Activated CD4-positive, alpha-beta T cell treated with anti-CD3 and anti-CD28 coated beads, Interleukin-2, amount 10 ng/mL, durations not matched to agents 24 days and 14 days (primary cell): ENCODE results near the gene ZSWIM7. TPM values are rescaled to one million over a fixed set of nuclear protein-coding genes. Genes with fewer than 3 reads are reported as not detected.
A peak's percentile ranks its signal among the peaks of the same experiment; 100 is the strongest.

Source experiments
- DNase-seq: peaks from one replicate; pipeline ENCODE4 v3.0.0; 2022
- H3K27ac Mint-ChIP-seq: one replicate; pipeline ENCODE4 v1.8.0; 2022; ENCODE audit warnings: mild to moderate bottlenecking, mixed read lengths
- H3K27me3 Mint-ChIP-seq: one replicate; pipeline ENCODE4 v1.8.0; 2022; ENCODE audit warnings: mixed read lengths
- H3K36me3 Mint-ChIP-seq: one replicate; pipeline ENCODE4 v1.8.0; 2022; ENCODE audit warnings: low read depth, mild to moderate bottlenecking, mixed read lengths
- H3K4me1 Mint-ChIP-seq: one replicate; pipeline ENCODE4 v1.8.0; 2021; ENCODE audit warnings: mixed read lengths
- H3K4me3 Mint-ChIP-seq: one replicate; pipeline ENCODE4 v1.8.0; 2022; ENCODE audit warnings: mild to moderate bottlenecking, moderate library complexity, mixed read lengths
- H3K9me3 Mint-ChIP-seq: one replicate; pipeline ENCODE4 v1.8.0; 2021; ENCODE audit warnings: mixed read lengths
- intact Hi-C: fragments of 100-400 bp; cut with micrococcal nuclease; formaldehyde crosslinking; loops from one replicate; pipeline ENCODE4 v1.15.1; 2023
- total RNA-seq: library from RNA; stranded (reverse); gene quantifications from 2 replicates; pipeline ENCODE4 v1.2.3, GENCODE V29; 2022

The ZSWIM7 gene
- total RNA-seq, 1 donor from 2014 or later, result 11.0 TPM

DNA sequence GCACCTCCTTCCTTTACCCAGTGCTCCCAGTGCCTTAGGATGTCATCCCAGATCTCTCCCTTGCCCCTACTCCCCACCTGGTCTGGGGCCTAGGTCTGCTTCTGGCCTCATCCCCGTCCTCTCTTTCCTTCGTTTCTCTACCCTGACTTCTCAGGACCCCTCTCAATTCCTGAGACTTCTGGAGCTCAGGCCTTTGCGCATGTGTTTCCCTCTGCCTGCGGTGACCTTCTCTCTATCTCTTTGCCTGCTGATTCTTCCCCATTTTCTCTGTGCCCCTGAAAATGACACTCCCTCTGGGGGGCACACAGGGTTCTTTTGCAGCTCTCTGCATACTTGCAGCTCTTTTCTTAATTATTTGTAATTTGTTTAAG lies 41.0 kb downstream of the ZSWIM7 start:
- H3K36me3 Mint-ChIP-seq, result peaks cover 4% of the 10 kb centered on the region
- H3K27ac Mint-ChIP-seq, result peak overlapping the region; percentile 57
- peak overlapping the region; percentile 43 for H3K4me3 Mint-ChIP-seq
- H3K4me1 Mint-ChIP-seq, result peaks cover 34% of the 10 kb centered on the region
- H3K27me3 Mint-ChIP-seq, result peaks cover 54% of the 10 kb centered on the region
- DNase-seq, result peak; percentile 55
- intact Hi-C loops, result loop anchor here (5.0 kb wide), 2 partner anchors 71 to 126 kb away; no protein-coding TSS in a partner anchor
- H3K9me3 Mint-ChIP-seq, result no peaks in the 10 kb centered on the region

- peaks cover 4% of the 10 kb centered on the region for H3K36me3 Mint-ChIP-seq
- peak overlapping the region; percentile 43 for H3K4me3 Mint-ChIP-seq
- H3K27me3 Mint-ChIP-seq, result peaks cover 55% of the 10 kb centered on the region
- H3K27ac Mint-ChIP-seq, result peak overlapping the region; percentile 57
- no peaks in the 10 kb centered on the region for H3K9me3 Mint-ChIP-seq
- intact Hi-C loops, result loop anchor here (5.0 kb wide), 2 partner anchors 70 to 125 kb away; no protein-coding TSS in a partner anchor
- peak; percentile 53 for DNase-seq
- H3K4me1 Mint-ChIP-seq, result peaks cover 34% of the 10 kb centered on the region
These were observed 41.7 kb downstream of the ZSWIM7 start for GRCh38 chr17:15957608-15958307.

DNA sequence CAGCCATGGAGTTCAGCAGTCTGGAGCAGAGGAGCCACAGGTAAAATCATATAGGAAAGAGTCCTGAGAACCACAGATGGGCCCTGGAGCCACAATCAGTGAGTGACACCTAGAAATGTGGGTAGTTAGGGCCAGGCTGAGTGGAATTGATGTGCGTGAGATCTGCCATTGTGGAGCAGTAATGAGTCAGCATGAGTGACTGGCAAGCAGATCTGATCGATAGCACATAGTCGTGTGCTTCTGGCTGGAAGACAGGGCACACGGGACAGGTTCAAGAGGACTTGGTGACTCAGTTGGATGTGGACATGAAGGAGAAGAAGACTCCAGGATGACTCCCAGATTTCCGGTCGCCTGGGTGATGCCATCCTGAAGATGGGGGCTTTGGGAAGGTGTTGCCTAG lies 42.3 kb downstream of the ZSWIM7 start:
- intact Hi-C loops, result loop anchor here (5.0 kb wide), 2 partner anchors 70 to 125 kb away; no protein-coding TSS in a partner anchor
- Mint-ChIP-seq H3K4me1 (peaks cover 34% of the 10 kb centered on the region), H3K27me3 (peaks cover 57% of the 10 kb centered on the region), H3K36me3 (peaks cover 4% of the 10 kb centered on the region), H3K9me3 (no peaks in the 10 kb centered on the region), H3K27ac (no peak overlapping the region), H3K4me3 (peak overlapping the region; percentile 15)
- peak; percentile 67 for DNase-seq

GRCh38 chr17:15955793-15956541 lies 43.5 kb downstream of the ZSWIM7 start:
- Mint-ChIP-seq H3K4me1 (peaks cover 30% of the 10 kb centered on the region), H3K36me3 (peaks cover 4% of the 10 kb centered on the region), H3K27ac (no peak overlapping the region), H3K4me3 (no peak overlapping the region), H3K9me3 (no peaks in the 10 kb centered on the region), H3K27me3 (peaks cover 49% of the 10 kb centered on the region)
- intact Hi-C loops, result loop anchor here (5.0 kb wide), 2 partner anchors 69 to 124 kb away; no protein-coding TSS in a partner anchor
- DNase-seq, result no peak

- peaks cover 54% of the 10 kb centered on the region for H3K27me3 Mint-ChIP-seq
- peaks cover 23% of the 10 kb centered on the region for H3K4me1 Mint-ChIP-seq
- intact Hi-C loops, result no loop called here
- no peak overlapping the region for H3K27ac Mint-ChIP-seq
- no peak overlapping the region for H3K4me3 Mint-ChIP-seq
- no peak for DNase-seq
- H3K9me3 Mint-ChIP-seq, result no peaks in the 10 kb centered on the region
- H3K36me3 Mint-ChIP-seq, result peaks cover 4% of the 10 kb centered on the region
These were observed 45.3 kb downstream of the ZSWIM7 start for GRCh38 chr17:15954222-15954621.

DNA sequence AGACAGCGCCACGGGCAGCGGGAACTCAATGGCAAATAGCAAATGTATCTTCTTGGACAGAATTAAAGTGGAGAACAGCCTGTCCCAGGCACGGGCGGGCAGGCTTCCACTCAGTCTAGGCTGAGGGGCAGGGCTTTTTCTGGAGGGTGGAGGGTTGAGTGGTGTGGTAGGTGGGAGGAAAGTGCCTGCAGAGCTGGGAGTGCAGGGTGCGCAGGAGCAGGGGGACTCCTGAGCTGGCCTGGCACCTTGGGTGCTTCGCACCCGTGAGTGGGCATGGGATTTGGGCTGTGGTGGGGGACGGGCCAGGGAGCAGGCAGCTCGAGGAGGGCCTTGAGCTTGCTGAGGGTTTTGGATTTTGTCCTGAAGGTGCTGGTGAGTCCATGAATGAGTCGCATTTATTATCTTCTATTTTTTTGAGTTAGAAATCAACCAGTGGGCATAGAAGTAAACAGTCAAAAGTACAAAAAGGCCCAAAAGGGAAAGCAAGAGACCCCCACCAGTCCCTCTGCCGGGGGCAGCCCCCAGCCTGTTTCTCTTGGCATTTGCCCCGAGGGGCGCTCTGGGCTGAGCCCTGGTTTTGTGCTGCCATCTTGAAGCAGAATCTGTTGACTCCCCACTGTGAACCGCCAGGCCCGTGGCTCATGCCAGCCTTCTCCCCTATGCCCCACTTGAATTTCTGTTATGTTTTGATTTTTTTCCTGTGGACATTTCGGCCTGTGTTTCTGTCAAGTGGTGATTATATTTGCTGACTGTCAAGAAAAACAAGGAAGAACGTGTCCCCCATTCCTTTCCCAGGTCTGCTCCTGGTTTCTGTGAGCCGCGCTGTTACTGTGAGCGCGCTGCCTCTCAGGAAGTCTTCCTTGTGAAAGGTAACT lies 46.4 kb downstream of the ZSWIM7 start:
- no peak overlapping the region for H3K4me3 Mint-ChIP-seq
- H3K4me1 Mint-ChIP-seq, result peaks cover 13% of the 10 kb centered on the region
- peaks cover 2% of the 10 kb centered on the region for H3K36me3 Mint-ChIP-seq
- peaks cover 45% of the 10 kb centered on the region for H3K27me3 Mint-ChIP-seq
- intact Hi-C loops, result no loop called here
- DNase-seq, result no peak
- no peak overlapping the region for H3K27ac Mint-ChIP-seq
- H3K9me3 Mint-ChIP-seq, result no peaks in the 10 kb centered on the region

DNA sequence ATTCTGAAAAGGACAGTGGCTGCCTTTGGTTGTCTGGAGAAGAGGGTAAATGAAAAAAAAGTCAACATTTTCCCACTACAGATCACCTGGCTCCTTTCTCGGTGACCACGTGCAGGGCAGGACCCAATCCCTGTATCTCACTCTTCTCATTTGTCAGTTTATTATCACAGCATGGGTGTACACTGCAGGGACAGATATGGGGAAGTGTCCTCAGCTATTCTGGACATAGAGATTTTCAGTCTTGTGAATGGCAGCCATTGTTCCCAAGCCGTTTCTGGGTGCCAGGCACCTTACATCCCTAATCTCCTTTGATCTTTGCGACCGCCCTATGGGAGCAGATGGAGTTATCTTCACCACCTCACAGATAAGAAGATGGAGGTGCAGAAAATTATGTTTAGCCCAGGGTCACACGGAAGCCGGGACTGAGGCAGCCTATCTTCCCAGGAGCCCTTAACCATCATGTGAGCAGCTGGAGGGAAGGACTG lies 47.4 kb downstream of the ZSWIM7 start:
- H3K9me3 Mint-ChIP-seq, result no peaks in the 10 kb centered on the region
- H3K4me1 Mint-ChIP-seq, result peaks cover 4% of the 10 kb centered on the region
- H3K27me3 Mint-ChIP-seq, result peaks cover 38% of the 10 kb centered on the region
- no peak overlapping the region for H3K27ac Mint-ChIP-seq
- DNase-seq, result no peak
- no peak overlapping the region for H3K4me3 Mint-ChIP-seq
- H3K36me3 Mint-ChIP-seq, result peaks cover under 1% of the 10 kb centered on the region
- intact Hi-C loops, result no loop called here

GRCh38 chr17:15951368-15952047 lies 48.0 kb downstream of the ZSWIM7 start:
- peaks cover 2% of the 10 kb centered on the region for H3K4me1 Mint-ChIP-seq
- H3K27ac Mint-ChIP-seq, result no peak overlapping the region
- no peak overlapping the region for H3K4me3 Mint-ChIP-seq
- DNase-seq, result no peak
- no peaks in the 10 kb centered on the region for H3K36me3 Mint-ChIP-seq
- intact Hi-C loops, result no loop called here
- peaks cover 37% of the 10 kb centered on the region for H3K27me3 Mint-ChIP-seq
- no peaks in the 10 kb centered on the region for H3K9me3 Mint-ChIP-seq

DNA sequence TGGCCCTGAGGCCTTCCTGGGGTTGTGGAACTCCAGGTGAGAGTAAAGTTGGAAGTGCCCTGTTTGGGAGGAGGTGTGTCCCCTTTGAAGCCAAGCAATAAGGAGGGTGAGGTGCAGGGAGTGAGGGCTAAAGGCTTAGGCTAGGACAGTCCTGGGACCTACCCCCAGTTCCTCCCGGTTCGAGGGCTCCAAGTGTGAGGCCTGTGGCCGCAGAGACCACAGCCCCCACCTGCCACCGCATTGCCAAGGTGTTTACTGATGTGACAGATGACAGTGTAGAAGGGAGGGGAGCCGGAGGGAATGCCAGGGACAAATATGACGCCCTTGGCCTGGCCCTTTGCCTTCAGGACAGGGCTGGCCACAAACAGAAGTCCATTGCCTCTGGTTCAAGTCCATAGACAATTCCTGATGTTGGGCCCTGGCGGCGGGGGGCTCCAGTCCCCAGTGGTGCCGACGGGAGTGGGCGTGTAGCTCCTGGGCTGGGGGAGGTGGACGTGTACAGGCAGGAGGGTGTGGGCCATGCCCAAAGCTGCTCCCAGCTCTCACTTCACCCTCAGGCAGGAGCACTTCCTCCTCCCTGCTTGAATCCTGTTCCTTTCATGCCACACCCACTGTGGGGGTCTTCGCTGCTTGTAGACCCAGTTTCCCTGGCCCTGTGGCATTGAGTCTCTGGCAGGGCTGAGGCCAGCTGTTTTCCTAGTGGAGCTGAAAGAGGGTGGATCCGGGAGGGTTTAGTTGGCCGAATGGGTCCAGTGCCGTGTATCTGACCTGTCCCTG lies 51.3 kb downstream of the ZSWIM7 start:
- DNase-seq, result no peak
- Mint-ChIP-seq H3K4me3 (no peak overlapping the region), H3K9me3 (no peaks in the 10 kb centered on the region), H3K27ac (no peak overlapping the region), H3K36me3 (no peaks in the 10 kb centered on the region), H3K4me1 (peaks cover 13% of the 10 kb centered on the region), H3K27me3 (peaks cover 35% of the 10 kb centered on the region)
- intact Hi-C loops, result no loop called here

GRCh38 chr17:15947271-15947670 lies 52.2 kb downstream of the ZSWIM7 start:
- intact Hi-C loops, result no loop called here
- H3K9me3 Mint-ChIP-seq, result no peaks in the 10 kb centered on the region

GRCh38 chr17:15946611-15947120 lies 52.8 kb downstream of the ZSWIM7 start:
- no peaks in the 10 kb centered on the region for H3K9me3 Mint-ChIP-seq
- intact Hi-C loops, result no loop called here
- H3K36me3 Mint-ChIP-seq, result no peaks in the 10 kb centered on the region
- peaks cover 13% of the 10 kb centered on the region for H3K4me1 Mint-ChIP-seq
- peaks cover 41% of the 10 kb centered on the region for H3K27me3 Mint-ChIP-seq
- no peak overlapping the region for H3K4me3 Mint-ChIP-seq
- no peak overlapping the region for H3K27ac Mint-ChIP-seq
- DNase-seq, result no peak

More at GRCh38 chr17:15947271-15947670, 52.2 kb downstream of the ZSWIM7 start:
- Mint-ChIP-seq H3K27ac (no peak overlapping the region), H3K4me3 (no peak overlapping the region), H3K27me3 (peaks cover 37% of the 10 kb centered on the region), H3K4me1 (peaks cover 13% of the 10 kb centered on the region), H3K36me3 (no peaks in the 10 kb centered on the region)
- DNase-seq, result no peak

DNA sequence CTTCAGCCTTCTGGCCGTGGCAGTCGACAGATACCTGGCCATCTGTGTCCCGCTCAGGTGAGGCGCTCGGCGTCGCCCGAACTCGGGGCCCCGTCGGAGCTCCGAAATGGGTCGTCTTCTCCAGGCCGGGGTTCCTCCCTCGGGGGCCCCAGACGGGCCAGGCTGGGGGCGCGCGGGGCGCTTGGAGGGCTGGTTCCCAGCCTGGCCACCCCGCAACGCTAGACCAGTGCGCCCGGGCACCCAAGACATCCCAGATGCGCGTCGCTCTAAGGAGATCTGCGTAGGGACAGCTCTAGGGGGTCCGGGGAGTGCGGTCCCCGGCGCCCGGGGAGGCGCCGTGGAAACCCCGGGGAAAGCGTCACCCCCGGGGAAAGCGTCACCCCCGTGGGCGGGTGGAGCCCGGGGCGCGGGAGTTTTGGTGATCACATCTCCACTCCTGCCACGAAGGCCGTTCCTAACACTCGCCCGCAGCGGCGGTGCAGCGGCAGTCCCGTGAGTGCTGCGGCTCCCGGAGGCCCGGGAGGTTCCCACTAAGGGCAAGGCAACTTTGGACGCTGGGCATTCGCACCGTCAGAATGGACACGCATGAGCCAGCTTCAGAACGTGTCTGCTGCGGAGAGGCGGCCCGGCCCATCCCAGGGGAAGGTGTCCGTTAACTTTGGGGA lies 53.8 kb downstream of the ZSWIM7 start:
- Mint-ChIP-seq H3K4me1 (peaks cover 13% of the 10 kb centered on the region), H3K4me3 (peak overlapping the region; percentile 77), H3K36me3 (peaks cover 2% of the 10 kb centered on the region), H3K27me3 (peaks cover 41% of the 10 kb centered on the region), H3K9me3 (no peaks in the 10 kb centered on the region), H3K27ac (peak overlapping the region; percentile 53)
- intact Hi-C loops, result loop anchor here (1.0 kb wide), 2 partner anchors 14 to 53 kb away; no protein-coding TSS in a partner anchor
- DNase-seq, result peak; percentile 68
